Stomach (tissue), 4 donors: ENCODE results near the gene KRTAP12-2.

Source experiments
- CTCF ChIP-seq, 7 experiments: fragments of 450-650 bp in 4 of 7; fragments of 200-600 bp in 3 of 7; sonication (generic) in 3 of 7; IDR thresholded peaks; one replicate each; pipeline ENCODE4 v1.5.1; 2016 to 2019; ENCODE audit warnings: antibody characterized with exemption in 7 of 7, control low read depth in 2 of 7, mild to moderate bottlenecking in 1 of 7
- POLR2A ChIP-seq, 4 donors: fragments of 450-650 bp; IDR thresholded peaks; one replicate each; pipeline ENCODE4 v1.6.1; 2016; ENCODE audit warnings: antibody characterized with exemption in 4 of 4, control low read depth in 2 of 4, mild to moderate bottlenecking in 1 of 4, moderate library complexity in 1 of 4
- POLR2AphosphoS5 ChIP-seq, 3 donors: sonication (generic); formaldehyde crosslinking; IDR thresholded peaks; one replicate each; pipeline ENCODE4 v1.6.1; 2016; ENCODE audit warnings: antibody characterized with exemption in 3 of 3

GRCh38 chr21:44709426-44710293 lies 42.9 kb upstream of the KRTAP12-2 start:
- TF ChIP-seq CTCF (IDR thresholded peaks at IDR 0.05) (no peak), POLR2A (IDR thresholded peaks at IDR 0.05) (no peak), POLR2AphosphoS5 (IDR thresholded peaks at IDR 0.05) (no peak)
